Endothelial cell of umbilical vein (primary cell): ENCODE measurements around the gene FAM174B. TPM values are rescaled to one million over a fixed set of nuclear protein-coding genes. Genes with fewer than 3 reads are reported as not detected.

ENCODE experiments used
- BruUV-seq: library from RNA; stranded (reverse); fragments of 400-500 nt; replicated peaks from 2 replicates; lab custom pipeline; 2021; lab: Mats Ljungman, UMichigan
- CTCF ChIA-PET: fragments of 300-600, 350-600 bp; sonication (Branson Sonifier 250); formaldehyde crosslinking; loops from one replicate; lab custom pipeline; 2021; ENCODE audit warnings: antibody characterized with exemption, inconsistent platforms; lab: Charles Lee
- POLR2A ChIA-PET: fragments of 300-600, 350-600 bp; sonication (Branson Sonifier 250); formaldehyde crosslinking; loops from one replicate; lab custom pipeline; 2021; ENCODE audit warnings: antibody characterized with exemption, inconsistent platforms; lab: Charles Lee
- DNase-seq: peaks from one replicate; pipeline ENCODE4 v3.0.0-alpha.2; 2011; ENCODE audit warnings: low read depth, low spot score
- FAIRE-seq: peaks from 2 replicates; lab custom pipeline; 2011; peaks lifted over from hg19 to GRCh38; lab: Jason Lieb, UNC
- H2AFZ ChIP-seq: 2 replicates; pipeline ENCODE4 v1.6.0; 2012; ENCODE audit warnings: low read depth, low read length, control low read depth, inconsistent platforms
- H3K27ac ChIP-seq: 2 replicates; pipeline ENCODE4 v1.5.1; 2011; ENCODE audit warnings: low read depth, mild to moderate bottlenecking, control low read depth, low read length, moderate library complexity; ENCODE audit not compliant: insufficient read depth
- H3K27me3 ChIP-seq, 2 experiments: 2 replicates each; pipeline versions ENCODE4 v1.6.0 to v1.6.1; 2011; ENCODE audit warnings: low read length in 2 of 2, mixed read lengths in 1 of 2; ENCODE audit not compliant: control insufficient read depth in 2 of 2, insufficient read depth in 2 of 2
- H3K36me3 ChIP-seq, 2 experiments: 2 replicates in 1 of 2; 3 replicates in 1 of 2; pipeline ENCODE4 v1.5.1; 2011; ENCODE audit warnings: low read length in 2 of 2, mild to moderate bottlenecking in 1 of 2, moderate library complexity in 1 of 2; ENCODE audit not compliant: control insufficient read depth in 2 of 2, insufficient read depth in 2 of 2; ENCODE audit errors: extremely low read depth in 1 of 2
- H3K4me1 ChIP-seq: 3 replicates; pipeline ENCODE4 v1.5.1; 2011; ENCODE audit warnings: mild to moderate bottlenecking, low read length; ENCODE audit not compliant: control insufficient read depth, insufficient read depth; ENCODE audit errors: extremely low read depth
- H3K4me2 ChIP-seq: 2 replicates; pipeline ENCODE4 v1.6.1; 2011; ENCODE audit warnings: low read length, control low read depth, mixed read lengths; ENCODE audit not compliant: insufficient read depth
- H3K4me3 ChIP-seq, 3 experiments: fragments of 200-600 bp in 1 of 3; sonication (generic), shearing (Covaris generic) in 1 of 3; replicated peaks in 1 of 3; 2 replicates each; pipeline ENCODE4 v1.5.1; 2011 to 2016; ENCODE audit warnings: control low read depth in 3 of 3, low read length in 3 of 3, mild to moderate bottlenecking in 2 of 3, inconsistent platforms in 1 of 3, low read depth in 1 of 3, moderate library complexity in 1 of 3; ENCODE audit not compliant: insufficient read depth in 1 of 3
- H3K79me2 ChIP-seq: 2 replicates; pipeline ENCODE4 v1.6.0; 2012; ENCODE audit warnings: low read length, inconsistent platforms; ENCODE audit not compliant: control insufficient read depth, insufficient read depth
- H3K9ac ChIP-seq: replicated peaks from 2 replicates; pipeline ENCODE3; 2011; ENCODE audit warnings: low read length, control low read depth; ENCODE audit not compliant: insufficient read depth; ENCODE audit errors: extremely low read depth
- H3K9me1 ChIP-seq: replicated peaks from 3 replicates; pipeline ENCODE4 v1.6.0; 2011; ENCODE audit warnings: mild to moderate bottlenecking, low read length; ENCODE audit not compliant: control insufficient read depth, insufficient read depth; ENCODE audit errors: extremely low read depth
- H3K9me3 ChIP-seq: replicated peaks from 2 replicates; pipeline ENCODE4 v1.5.1; 2012; ENCODE audit warnings: low read length, inconsistent platforms; ENCODE audit not compliant: control insufficient read depth, insufficient read depth
- H4K20me1 ChIP-seq: replicated peaks from 2 replicates; pipeline ENCODE3; 2011; ENCODE audit warnings: mild to moderate bottlenecking, low read length; ENCODE audit not compliant: control insufficient read depth, insufficient read depth; ENCODE audit errors: extremely low read depth
- EZH2 ChIP-seq: IDR thresholded peaks from 2 replicates; pipeline ENCODE4 v1.6.1; 2012; ENCODE audit warnings: borderline replicate concordance, low read depth, mild to moderate bottlenecking, moderate library complexity, low read length, inconsistent platforms; ENCODE audit not compliant: severe bottlenecking
- FOS ChIP-seq: IDR thresholded peaks from 2 replicates; pipeline ENCODE4 v1.6.1; 2011; ENCODE audit warnings: mild to moderate bottlenecking, low read length, moderate library complexity, borderline replicate concordance; ENCODE audit not compliant: insufficient read depth
- GATA2 ChIP-seq: IDR thresholded peaks from 2 replicates; pipeline ENCODE4 v1.7.0; 2011; ENCODE audit warnings: low read depth, mild to moderate bottlenecking, moderate library complexity, mixed read lengths, low read length; ENCODE audit not compliant: insufficient read length, insufficient read depth
- JUN ChIP-seq: IDR thresholded peaks from 2 replicates; pipeline ENCODE4 v1.6.1; 2011; ENCODE audit warnings: borderline replicate concordance, low read depth; ENCODE audit not compliant: insufficient read length, insufficient read depth
- MYC ChIP-seq: IDR thresholded peaks from one replicate; pipeline ENCODE4 v1.6.1; 2011; ENCODE audit warnings: mild to moderate bottlenecking, low read depth, low read length
- POLR2A ChIP-seq: IDR thresholded peaks from 2 replicates; pipeline ENCODE4 v1.6.1; 2012; ENCODE audit warnings: low read depth, mild to moderate bottlenecking, control low read depth, low read length
- POLR2AphosphoS5 ChIP-seq: IDR thresholded peaks from 2 replicates; pipeline ENCODE4 v1.6.1; 2012; ENCODE audit warnings: low read depth, mild to moderate bottlenecking, control low read depth, low read length, moderate library complexity; ENCODE audit not compliant: insufficient read depth
- dilution Hi-C: fragments of 300-500 bp; cut with MboI; formaldehyde crosslinking; loops from one replicate; pipeline ENCODE4 v1.15.0; 2019; ENCODE audit warnings: low sequenced_read_pairs; ENCODE audit not compliant: extremely low pct_ligation_motif_present
- intact Hi-C: fragments of 100-400 bp; cut with micrococcal nuclease; formaldehyde crosslinking; loops from one replicate; pipeline ENCODE4 v1.10.0; 2022
- polyA plus RNA-seq, 4 experiments: library from polyadenylated mRNA; depleted of rRNA in 3 of 4; stranded (reverse) in 3 of 4; unstranded in 1 of 4; fragments of >200 nt; gene quantifications; 2 replicates each; pipeline versions ENCODE4 v1.2.1 to v1.2.3, GENCODE V29; 2011 to 2012; ENCODE audit warnings: missing spikeins in 1 of 4
- total RNA-seq: library from RNA; stranded (reverse); gene quantifications from 2 replicates; pipeline ENCODE4 v1.2.3, GENCODE V29; 2021
- TF ChIP-seq, protein P1 (sequence below): IDR thresholded peaks from 2 replicates; pipeline ENCODE4 v1.6.1; 2011; ENCODE audit not compliant: insufficient read depth, insufficient read length
- TF ChIP-seq, protein P2 (sequence below), 2 donors: IDR thresholded peaks; 1 replicate in 1 of 2; 2 replicates in 1 of 2; pipeline ENCODE4 v1.5.1; 2011; ENCODE audit warnings: low read length in 2 of 2, mild to moderate bottlenecking in 2 of 2, moderate library complexity in 2 of 2, control low read depth in 1 of 2, inconsistent platforms in 1 of 2, low read depth in 1 of 2; ENCODE audit not compliant: insufficient read depth in 1 of 2; ENCODE audit errors: extremely low read depth in 1 of 2

FAM174B gene
- total and polyA plus RNA-seq, 2 donors (not counting 3 experiments of a cell fraction or from before 2014, with no cell fraction given) = 25.9 to 30.2 TPM

DNA sequence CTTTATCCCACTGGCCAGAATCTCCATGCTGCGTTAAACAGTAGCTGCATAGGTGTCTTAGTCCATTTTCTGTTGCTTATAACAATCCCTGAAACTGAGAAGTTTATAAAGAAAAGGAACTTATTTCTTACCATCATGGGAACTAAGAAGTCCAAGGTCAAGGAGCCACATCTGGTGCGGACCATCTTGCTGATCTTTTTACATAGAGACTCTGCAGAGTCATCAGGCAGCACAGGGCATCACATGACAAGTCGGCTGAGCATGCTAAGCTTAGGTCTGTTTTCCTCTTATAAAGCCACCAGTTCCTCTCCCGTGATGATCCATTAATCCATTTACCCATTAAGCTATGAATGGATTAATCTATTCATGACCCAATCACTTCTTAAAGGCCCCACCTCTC, 22.4 kb upstream of the FAM174B start:
- H3K79me2 ChIP-seq = no peaks in the 10 kb centered on the region
- H3K4me2 ChIP-seq = no peak overlapping the region
- no TSS peak for BruUV-seq
- no peak for DNase-seq
- no peaks in the 10 kb centered on the region for H3K9me1 ChIP-seq
- no peak overlapping the region for H2AFZ ChIP-seq
- dilution Hi-C loops (no loop called here), intact Hi-C loops (no loop called here)
- peaks cover 5% of the 10 kb centered on the region for H3K4me1 ChIP-seq
- no peaks in the 10 kb centered on the region for H4K20me1 ChIP-seq
- H3K27ac ChIP-seq = no peak overlapping the region
- FAIRE-seq = no peak
- ChIA-PET POLR2A (no interaction called here), CTCF (interaction anchor here (3.3 kb wide), 1 partner anchor 156 kb away, joined by 14 read pairs; no protein-coding TSS in a partner anchor)
- no peak overlapping the region for H3K9ac ChIP-seq
- H3K27me3 ChIP-seq = no peaks in the 10 kb centered on the region
- no peaks in the 10 kb centered on the region for H3K36me3 ChIP-seq
- no peak for TF ChIP-seq MYC
- no peak for TF ChIP-seq JUN
- TF ChIP-seq GATA2 = no peak
- TF ChIP-seq, protein P1, sequence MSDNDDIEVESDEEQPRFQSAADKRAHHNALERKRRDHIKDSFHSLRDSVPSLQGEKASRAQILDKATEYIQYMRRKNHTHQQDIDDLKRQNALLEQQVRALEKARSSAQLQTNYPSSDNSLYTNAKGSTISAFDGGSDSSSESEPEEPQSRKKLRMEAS = no peak
- TF ChIP-seq FOS = no peak
- no peak for TF ChIP-seq EZH2
- TF ChIP-seq, protein P2, sequence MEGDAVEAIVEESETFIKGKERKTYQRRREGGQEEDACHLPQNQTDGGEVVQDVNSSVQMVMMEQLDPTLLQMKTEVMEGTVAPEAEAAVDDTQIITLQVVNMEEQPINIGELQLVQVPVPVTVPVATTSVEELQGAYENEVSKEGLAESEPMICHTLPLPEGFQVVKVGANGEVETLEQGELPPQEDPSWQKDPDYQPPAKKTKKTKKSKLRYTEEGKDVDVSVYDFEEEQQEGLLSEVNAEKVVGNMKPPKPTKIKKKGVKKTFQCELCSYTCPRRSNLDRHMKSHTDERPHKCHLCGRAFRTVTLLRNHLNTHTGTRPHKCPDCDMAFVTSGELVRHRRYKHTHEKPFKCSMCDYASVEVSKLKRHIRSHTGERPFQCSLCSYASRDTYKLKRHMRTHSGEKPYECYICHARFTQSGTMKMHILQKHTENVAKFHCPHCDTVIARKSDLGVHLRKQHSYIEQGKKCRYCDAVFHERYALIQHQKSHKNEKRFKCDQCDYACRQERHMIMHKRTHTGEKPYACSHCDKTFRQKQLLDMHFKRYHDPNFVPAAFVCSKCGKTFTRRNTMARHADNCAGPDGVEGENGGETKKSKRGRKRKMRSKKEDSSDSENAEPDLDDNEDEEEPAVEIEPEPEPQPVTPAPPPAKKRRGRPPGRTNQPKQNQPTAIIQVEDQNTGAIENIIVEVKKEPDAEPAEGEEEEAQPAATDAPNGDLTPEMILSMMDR (IDR thresholded peaks at IDR 0.05; ENCODE audit: extremely low read depth in 1 of 2, insufficient read depth in 1 of 2, low read depth in 1 of 2, low read length in 2 of 2) = no peak
- no peak for TF ChIP-seq POLR2AphosphoS5
- no peak for TF ChIP-seq POLR2A
- H3K4me3 ChIP-seq = no peak overlapping the region
- H3K9me3 ChIP-seq = no peaks in the 10 kb centered on the region
